HEK293T (cell line): ENCODE data around the gene GDI1.

Experiments
- ARNT ChIP-seq: fragments of 450-650 bp; IDR thresholded peaks from 2 replicates; pipeline ENCODE4 v1.6.1; 2017; ENCODE audit warnings: mild to moderate bottlenecking
- BHLHE40 ChIP-seq: fragments of 450-650 bp; IDR thresholded peaks from 2 replicates; pipeline ENCODE4 v1.6.1; 2016; ENCODE audit warnings: mild to moderate bottlenecking, moderate library complexity, borderline replicate concordance
- CTBP1 ChIP-seq: fragments of 450-650 bp; IDR thresholded peaks from 2 replicates; pipeline ENCODE4 v1.6.1; 2016; ENCODE audit warnings: borderline replicate concordance
- ELF4 ChIP-seq: fragments of 450-650 bp; IDR thresholded peaks from 2 replicates; pipeline ENCODE4 v1.6.1; 2017; ENCODE audit warnings: antibody characterized with exemption
- FOXA1 ChIP-seq: fragments of 450-650 bp; IDR thresholded peaks from 2 replicates; pipeline ENCODE4 v1.6.1; 2016; ENCODE audit warnings: mild to moderate bottlenecking
- FOXM1 ChIP-seq: fragments of 450-650 bp; IDR thresholded peaks from 2 replicates; pipeline ENCODE4 v1.6.1; 2017; ENCODE audit warnings: mild to moderate bottlenecking, borderline replicate concordance
- LEF1 ChIP-seq: fragments of 450-650 bp; IDR thresholded peaks from 2 replicates; pipeline ENCODE4 v1.6.1; 2017; ENCODE audit warnings: mild to moderate bottlenecking, borderline replicate concordance
- NFRKB ChIP-seq: fragments of 450-650 bp; IDR thresholded peaks from 2 replicates; pipeline ENCODE4 v1.6.1; 2016; ENCODE audit warnings: mild to moderate bottlenecking, moderate library complexity
- PKNOX1 ChIP-seq: fragments of 450-650 bp; IDR thresholded peaks from 2 replicates; pipeline ENCODE4 v1.6.1; 2016
- SP1 ChIP-seq: fragments of 450-650 bp; IDR thresholded peaks from 2 replicates; pipeline ENCODE4 v1.6.1; 2017
- ZNF384 ChIP-seq: fragments of 450-650 bp; IDR thresholded peaks from 2 replicates; pipeline ENCODE4 v1.6.1; 2016

- TF ChIP-seq CTBP1 (no peak), BHLHE40 (no peak), ZNF384 (no peak), SP1 (no peak), LEF1 (no peak), FOXA1 (no peak), PKNOX1 (no peak), NFRKB (no peak), ELF4 (no peak), ARNT (no peak), FOXM1 (no peak)
Observed at GRCh38 chrX:154469114-154469513, 32.2 kb downstream of the GDI1 start.
